IMR-90 (cell line): ENCODE measurements around the gene TTC31. TPM values are rescaled to one million over a fixed set of nuclear protein-coding genes. Genes with fewer than 3 reads are reported as not detected.

Experiments
- ATAC-seq: fragments of 200-7000 bp; cut with Tn5 transposase; 2 replicates; pipeline ENCODE4 v1.9.1; 2020; ENCODE audit warnings: low read depth, mild to moderate bottlenecking, moderate library complexity
- BruUV-seq: library from RNA; stranded (reverse); fragments of 400-500 nt; replicated peaks from 2 replicates; lab custom pipeline; 2021; lab: Mats Ljungman, UMichigan
- CTCF ChIA-PET: fragments of 300-600 bp; formaldehyde crosslinking; extraction: SDS; loops from one replicate; lab custom pipeline; 2021; ENCODE audit warnings: antibody characterized with exemption; lab: Yijun Ruan, JAX
- POLR2A ChIA-PET: fragments of 300-600 bp; sonication (Branson Sonifier 250); formaldehyde crosslinking; loops from one replicate; lab custom pipeline; 2022; ENCODE audit warnings: antibody characterized with exemption; ENCODE audit not compliant: unreplicated experiment; lab: Charles Lee
- DNase-seq: peaks from one replicate; pipeline ENCODE4 v3.0.0; 2013
- H2AFZ ChIP-seq: replicated peaks from 2 replicates; pipeline ENCODE3; 2013; ENCODE audit warnings: low read length, mild to moderate bottlenecking; ENCODE audit not compliant: poor library complexity
- H2AK5ac ChIP-seq: 2 replicates; pipeline ENCODE4 v1.6.1; 2013; ENCODE audit warnings: low read depth, low read length, inconsistent platforms
- H2AK9ac ChIP-seq: replicated peaks from 2 replicates; pipeline ENCODE3; 2013; ENCODE audit warnings: mild to moderate bottlenecking, low read depth, low read length, moderate library complexity; ENCODE audit not compliant: poor library complexity
- H2BK120ac ChIP-seq: 2 replicates; pipeline ENCODE4 v1.6.1; 2013; ENCODE audit warnings: low read depth, low read length, inconsistent platforms
- H2BK15ac ChIP-seq: 3 replicates; pipeline ENCODE4 v1.6.1; 2013; ENCODE audit warnings: low read depth, low read length, inconsistent platforms
- H2BK20ac ChIP-seq: 2 replicates; pipeline ENCODE4 v1.6.1; 2013; ENCODE audit warnings: low read depth, mild to moderate bottlenecking, inconsistent platforms, low read length, moderate library complexity
- H2BK5ac ChIP-seq: 2 replicates; pipeline ENCODE4 v1.6.1; 2013; ENCODE audit warnings: mild to moderate bottlenecking, low read depth, low read length, inconsistent platforms; ENCODE audit not compliant: poor library complexity, severe bottlenecking
- H3K14ac ChIP-seq: replicated peaks from 2 replicates; pipeline ENCODE4 v1.6.1; 2013; ENCODE audit warnings: low read depth, low read length, inconsistent platforms
- H3K18ac ChIP-seq: 2 replicates; pipeline ENCODE4 v1.6.1; 2013; ENCODE audit warnings: low read depth, low read length, control low read depth
- H3K23ac ChIP-seq: 2 replicates; pipeline ENCODE4 v1.6.1; 2013; ENCODE audit warnings: low read depth, low read length, inconsistent platforms
- H3K27ac ChIP-seq: 2 replicates; pipeline ENCODE4 v1.5.1; 2013; ENCODE audit warnings: mild to moderate bottlenecking, control low read depth, low read length; ENCODE audit not compliant: insufficient read depth
- H3K27me3 ChIP-seq: 2 replicates; pipeline ENCODE4 v1.6.1; 2013; ENCODE audit warnings: low read length; ENCODE audit not compliant: control insufficient read depth, insufficient read depth
- H3K36me3 ChIP-seq: 2 replicates; pipeline ENCODE4 v1.6.1; 2013; ENCODE audit warnings: low read length, mixed read lengths; ENCODE audit not compliant: control insufficient read depth, insufficient read depth
- H3K4ac ChIP-seq: 2 replicates; pipeline ENCODE4 v1.6.1; 2013; ENCODE audit warnings: low read depth, low read length, inconsistent platforms
- H3K4me1 ChIP-seq: 2 replicates; pipeline ENCODE4 v1.6.1; 2013; ENCODE audit warnings: low read length, mixed read lengths; ENCODE audit not compliant: control insufficient read depth, insufficient read depth
- H3K4me2 ChIP-seq: 2 replicates; pipeline ENCODE4 v1.6.1; 2013; ENCODE audit warnings: low read depth, mild to moderate bottlenecking, control low read depth, low read length, moderate library complexity
- H3K4me3 ChIP-seq: 2 replicates; pipeline ENCODE4 v1.5.1; 2013; ENCODE audit warnings: low read depth, mild to moderate bottlenecking, control low read depth, low read length, moderate library complexity; ENCODE audit not compliant: insufficient read depth
- H3K56ac ChIP-seq: 2 replicates; pipeline ENCODE4 v1.6.1; 2013; ENCODE audit warnings: low read length, inconsistent platforms; ENCODE audit not compliant: insufficient read depth; ENCODE audit errors: extremely low read depth
- H3K79me1 ChIP-seq, 2 experiments: 2 replicates each; pipeline ENCODE4 v1.6.1; 2013; ENCODE audit warnings: low read length in 2 of 2, inconsistent platforms in 1 of 2, low read depth in 1 of 2
- H3K9ac ChIP-seq: 2 replicates; pipeline ENCODE4 v1.6.1; 2013; ENCODE audit warnings: low read depth, low read length, control low read depth
- H3K9me1 ChIP-seq: 2 replicates; pipeline ENCODE4 v1.6.1; 2013; ENCODE audit warnings: low read length, inconsistent platforms; ENCODE audit not compliant: insufficient read depth
- H3K9me3 ChIP-seq: 2 replicates; pipeline ENCODE4 v1.6.1; 2013; ENCODE audit warnings: low read length; ENCODE audit not compliant: control insufficient read depth, insufficient read depth
- H4K20me1 ChIP-seq: 2 replicates; pipeline ENCODE4 v1.6.1; 2013; ENCODE audit warnings: low read length, inconsistent platforms; ENCODE audit not compliant: insufficient read depth
- H4K5ac ChIP-seq: 2 replicates; pipeline ENCODE4 v1.6.1; 2013; ENCODE audit warnings: mild to moderate bottlenecking, low read depth, low read length, control low read depth
- H4K8ac ChIP-seq, 2 experiments: 2 replicates each; pipeline ENCODE4 v1.6.1; 2013; ENCODE audit warnings: low read depth in 2 of 2, low read length in 2 of 2, control low read depth in 1 of 2, inconsistent platforms in 1 of 2
- H4K91ac ChIP-seq: 2 replicates; pipeline ENCODE4 v1.6.1; 2013; ENCODE audit warnings: low read depth, low read length, inconsistent platforms; ENCODE audit not compliant: insufficient read depth
- BHLHE40 ChIP-seq: fragments of 150-350 bp; IDR thresholded peaks from 2 replicates; pipeline ENCODE4 v1.6.1; 2016; ENCODE audit warnings: mild to moderate bottlenecking, low read depth, low read length
- CHD1 ChIP-seq: IDR thresholded peaks from 2 replicates; pipeline ENCODE4 v1.6.1; 2012; ENCODE audit warnings: low read depth, low read length, improper control_type of control experiment
- CTCF ChIP-seq: conservative IDR thresholded peaks from 2 replicates; pipeline ENCODE4 v1.5.1; 2012; ENCODE audit warnings: mild to moderate bottlenecking, low read depth, low read length, improper control_type of control experiment
- ELK1 ChIP-seq: fragments of 150-350 bp; IDR thresholded peaks from 2 replicates; pipeline ENCODE4 v1.6.1; 2016; ENCODE audit warnings: low read depth, mild to moderate bottlenecking, low read length, moderate library complexity, borderline replicate concordance
- FOS ChIP-seq: fragments of 150-350 bp; IDR thresholded peaks from 2 replicates; pipeline ENCODE4 v1.6.1; 2016; ENCODE audit warnings: low read depth, low read length
- MAZ ChIP-seq: IDR thresholded peaks from 2 replicates; pipeline ENCODE4 v1.6.1; 2012; ENCODE audit warnings: low read depth, mild to moderate bottlenecking, low read length, improper control_type of control experiment, moderate library complexity, borderline replicate concordance
- MXI1 ChIP-seq: IDR thresholded peaks from 2 replicates; pipeline ENCODE4 v1.6.1; 2012; ENCODE audit warnings: low read depth, mild to moderate bottlenecking, low read length, moderate library complexity, borderline replicate concordance
- RAD21 ChIP-seq: IDR thresholded peaks from 2 replicates; pipeline ENCODE4 v1.6.1; 2012; ENCODE audit warnings: low read length, improper control_type of control experiment
- RCOR1 ChIP-seq: IDR thresholded peaks from 2 replicates; pipeline ENCODE4 v1.6.1; 2012; ENCODE audit warnings: mild to moderate bottlenecking, low read length, improper control_type of control experiment; ENCODE audit not compliant: insufficient replicate concordance
- RFX5 ChIP-seq: IDR thresholded peaks from 2 replicates; pipeline ENCODE4 v1.8.0; 2012; ENCODE audit warnings: low read depth, mild to moderate bottlenecking, low read length, moderate library complexity
- SMC3 ChIP-seq: fragments of 150-350 bp; IDR thresholded peaks from 2 replicates; pipeline ENCODE4 v1.6.1; 2016; ENCODE audit warnings: low read depth, mild to moderate bottlenecking, antibody characterized with exemption, low read length, moderate library complexity
- WGBS, 2 experiments: methylation state at CpG; one replicate each; pipeline versions ENCODE4 v1.1.5 to v1.1.7; 2013; ENCODE audit warnings: missing lambda C conversion rate in 2 of 2; ENCODE audit not compliant: insufficient read length in 1 of 2; ENCODE audit errors: extremely low coverage in 2 of 2; 5-methylcytosine and 5-hydroxymethylcytosine counted together
- dilution Hi-C: fragments of 300-500 bp; cut with HindIII; formaldehyde crosslinking; loops from one replicate; pipeline ENCODE4 v1.14.3; 2018; ENCODE audit warnings: low sequenced_read_pairs; ENCODE audit not compliant: unreplicated experiment
- in situ Hi-C: fragments of 300-500 bp; cut with MboI; formaldehyde crosslinking; loops from 3 replicates; pipeline ENCODE4 v1.14.3; 2019; ENCODE audit warnings: low sequenced_read_pairs, inconsistent platforms, mixed read lengths
- intact Hi-C: fragments of 100-400 bp; cut with micrococcal nuclease; formaldehyde crosslinking; loops from 2 replicates; pipeline ENCODE4 v1.10.0; 2022
- polyA plus RNA-seq, 3 experiments: library from polyadenylated mRNA; depleted of rRNA; stranded (reverse); fragments of >200 nt; gene quantifications; 2 replicates each; pipeline ENCODE4 v1.2.3, GENCODE V29; 2012; ENCODE audit warnings: low replicate concordance in 1 of 3
- total RNA-seq: library from RNA; depleted of rRNA; stranded (reverse); fragments of >200 nt; gene quantifications from 2 replicates; pipeline ENCODE4 v1.2.3, GENCODE V29; 2012

TTC31 gene
- total and polyA plus RNA-seq, 2 of the 4 experiments (the other 2 are of a cell fraction), result 6.3 to 18.8 TPM

GRCh38 chr2:74507926-74508520 is 25.1 kb downstream of the TTC31 start:
- ChIA-PET CTCF (interaction anchor here (0.8 kb wide), 1 partner anchor 79 kb away, joined by 3 read pairs; no protein-coding TSS in a partner anchor), POLR2A (no interaction called here)
- Histone ChIP-seq H3K36me3 (peaks cover 16% of the 10 kb centered on the region), H4K91ac (peak overlapping the region; percentile 29), H2BK20ac (no peak overlapping the region), H2AK5ac (peak overlapping the region; percentile 14; the same call in 1 of the 2 replicates), H2BK15ac (no peak overlapping the region), H3K18ac (peak overlapping the region; percentile 1; the same call in 1 of the 2 replicates), H2BK5ac (peak overlapping the region; percentile 6), H3K23ac (peak overlapping the region; percentile 33; the same call in 1 of the 2 replicates), H3K4me1 (peaks cover 15% of the 10 kb centered on the region), H3K27me3 (peaks cover 24% of the 10 kb centered on the region), H4K8ac (peak overlapping the region; percentile 91 to 94), H3K9me1 (peaks cover 9% of the 10 kb centered on the region), H3K56ac (peak overlapping the region; percentile 49; the same call in 1 of the 2 replicates), H2BK120ac (0 out of 2 replicates have a peak overlapping the region, but pooled peaks have one; percentile 4), H4K5ac (peak overlapping the region; percentile 71), H3K4ac (peak overlapping the region; percentile 70), H3K9me3 (0 out of 2 replicates have a peak, but pooled peaks cover 2% of the 10 kb centered on the region), H3K14ac (peak overlapping the region; percentile 21; the same call in 1 of the 2 replicates), H3K4me3 (peak overlapping the region; percentile 75), H3K79me1 (peaks cover 12 to 33% of the 10 kb centered on the region in 2 experiments), H4K20me1 (no peaks in the 10 kb centered on the region), H2AK9ac (peak overlapping the region; percentile 81), H3K9ac (peak overlapping the region; percentile 36), H3K4me2 (peak overlapping the region; percentile 60), H3K27ac (peak overlapping the region; percentile 10), H2AFZ (peak overlapping the region; percentile 100)
- DNase-seq (peak; percentile 38), ATAC-seq (peak; percentile 3)
- WGBS, 2 experiments, result 8% methylated on average over 10 of the region's 38 CpGs; no CpG with 5 or more reads in 1 of the 2 experiments
- intact Hi-C loops (loop anchor here (2.0 kb wide), 1 partner anchor 47 kb away; the partner anchor contains the start of gene DOK1), dilution Hi-C loops (no loop called here), in situ Hi-C loops (no loop called here)
- no TSS peak for BruUV-seq
- TF ChIP-seq MXI1 (no peak), CTCF (no peak), MAZ (no peak; the same call in 1 of the 2 replicates), RFX5 (no peak), SMC3 (no peak), BHLHE40 (no peak), CHD1 (no peak), RAD21 (no peak), FOS (no peak), ELK1 (no peak), RCOR1 (no peak)
